Cardiac muscle cell (in vitro differentiated cells and primary cell): Measurements from ENCODE around the gene SNX6. TPM values are rescaled to one million over a fixed set of nuclear protein-coding genes. Genes with fewer than 3 reads are reported as not detected.
A peak's percentile ranks its signal among the peaks of the same experiment; 100 is the strongest.
"Not testable (repeated sequence)": the region's sequence is repeated elsewhere in the genome, so short reads cannot be mapped to it uniquely, and the experiment has no call there.

Experiments
- DNase-seq, 2 donors: peaks; one replicate each; pipeline versions ENCODE4 v3.0.0 to v3.0.0-alpha.2; 2010 to 2017; ENCODE audit warnings: low read depth in 1 of 2, low spot score in 1 of 2
- H3K27ac ChIP-seq: fragments of 200-600 bp; sonication (generic); 2 replicates; pipeline ENCODE4 v1.5.1; 2016
- H3K27me3 ChIP-seq: fragments of 200-600 bp; sonication (generic); 2 replicates; pipeline ENCODE4 v1.6.0; 2016; ENCODE audit warnings: control low read depth
- H3K36me3 ChIP-seq: fragments of 200-600 bp; sonication (generic); 2 replicates; pipeline ENCODE4 v1.5.1; 2016; ENCODE audit warnings: control low read depth
- H3K4me1 ChIP-seq: fragments of 200-600 bp; sonication (generic); 2 replicates; pipeline ENCODE4 v1.8.1; 2017; ENCODE audit warnings: low read depth, mild to moderate bottlenecking, mixed run types
- H3K4me3 ChIP-seq: fragments of 200-600 bp; sonication (generic); 2 replicates; pipeline ENCODE4 v1.5.1; 2016; ENCODE audit warnings: mild to moderate bottlenecking
- H3K9me3 ChIP-seq: fragments of 200-600 bp; sonication (generic); 2 replicates; pipeline ENCODE4 v1.5.1; 2017; ENCODE audit warnings: low read depth, mild to moderate bottlenecking, control low read depth
- CTCF ChIP-seq: IDR thresholded peaks from 2 replicates; pipeline ENCODE4 v1.5.1; 2012; ENCODE audit warnings: low read depth, mild to moderate bottlenecking, low read length
- polyA plus RNA-seq: library from polyadenylated mRNA; unstranded; fragments of >200 nt; fragmentation: Nextera tagmentation; extraction: Ambion mirVana; gene quantifications from 2 replicates; pipeline ENCODE4 v1.2.1, GENCODE V29; 2016
- total RNA-seq: library from RNA; depleted of rRNA; stranded (reverse); fragments of >200 nt; gene quantifications from 2 replicates; pipeline ENCODE4 v1.2.3, GENCODE V29; 2016

Gene SNX6
- total and polyA plus RNA-seq, 2 experiments from 2014 or later: 83.1 to 95.1 TPM

GRCh38 chr14:34555583-34556497 lies 74.1 kb downstream of the SNX6 start:
- H3K4me3 ChIP-seq, H3K27ac ChIP-seq, H3K36me3 ChIP-seq, H3K9me3 ChIP-seq, H3K27me3 ChIP-seq, DNase-seq, H3K4me1 ChIP-seq: not testable (repeated sequence)

- no peaks in the 10 kb centered on the region for H3K27me3 ChIP-seq
- no peak for TF ChIP-seq CTCF
- no peaks in the 10 kb centered on the region for H3K36me3 ChIP-seq
- no peak for DNase-seq
- H3K4me3 ChIP-seq: no peak overlapping the region
- peaks cover 3% of the 10 kb centered on the region for H3K4me1 ChIP-seq
- no peaks in the 10 kb centered on the region for H3K9me3 ChIP-seq
- H3K27ac ChIP-seq: peak overlapping the region; percentile 66
Observed at GRCh38 chr14:34554540-34555250, 75.3 kb downstream of the SNX6 start.

- H3K4me1 ChIP-seq, DNase-seq, H3K4me3 ChIP-seq, H3K9me3 ChIP-seq, H3K27ac ChIP-seq, H3K36me3 ChIP-seq, H3K27me3 ChIP-seq: not testable (repeated sequence)
Observed at GRCh38 chr14:34549276-34549966, 80.5 kb downstream of the SNX6 start.

GRCh38 chr14:34548472-34548981 lies 81.4 kb downstream of the SNX6 start:
- no peaks in the 10 kb centered on the region for H3K27me3 ChIP-seq
- no peak for TF ChIP-seq CTCF
- no peaks in the 10 kb centered on the region for H3K9me3 ChIP-seq
- no peak overlapping the region for H3K4me3 ChIP-seq
- no peak overlapping the region for H3K27ac ChIP-seq
- no peaks in the 10 kb centered on the region for H3K36me3 ChIP-seq
- no peak for DNase-seq
- H3K4me1 ChIP-seq: no peaks in the 10 kb centered on the region

- not testable (repeated sequence) for H3K36me3 ChIP-seq
Observed at GRCh38 chr14:34547136-34547520, 82.8 kb downstream of the SNX6 start.

GRCh38 chr14:34546272-34547135 lies 83.4 kb downstream of the SNX6 start:
- not testable (repeated sequence) for H3K27me3 ChIP-seq, H3K4me1 ChIP-seq, DNase-seq, H3K27ac ChIP-seq, H3K9me3 ChIP-seq, H3K4me3 ChIP-seq, H3K36me3 ChIP-seq

More at GRCh38 chr14:34547136-34547520, 82.8 kb downstream of the SNX6 start:
- not testable (repeated sequence) for H3K27ac ChIP-seq, H3K4me3 ChIP-seq, H3K4me1 ChIP-seq, H3K27me3 ChIP-seq, DNase-seq, H3K9me3 ChIP-seq

GRCh38 chr14:34540181-34541059 lies 89.5 kb downstream of the SNX6 start:
- H3K27ac ChIP-seq: peak overlapping the region; percentile 97

More at GRCh38 chr14:34540181-34541059, 89.5 kb downstream of the SNX6 start:
- H3K27me3 ChIP-seq, H3K36me3 ChIP-seq, DNase-seq, H3K9me3 ChIP-seq, H3K4me1 ChIP-seq: not testable (repeated sequence)
- H3K4me3 ChIP-seq: peak overlapping the region; percentile 65
